Liver (tissue), 3 donors: ENCODE data around the gene NOG.

Source experiments
- CTCF ChIP-seq: fragments of 150-350 bp; IDR thresholded peaks from 2 replicates; pipeline ENCODE4 v1.5.1; 2017; ENCODE audit warnings: improper control_type of control experiment, low read depth, low read length; ENCODE audit not compliant: missing input control
- EGR1 ChIP-seq, 2 donors: IDR thresholded peaks; 2 replicates each; pipeline ENCODE4 v1.6.1; 2016 to 2018; ENCODE audit warnings: antibody characterized with exemption in 2 of 2, low read depth in 2 of 2
- GABPA ChIP-seq, 2 donors: IDR thresholded peaks in 1 of 2; conservative IDR thresholded peaks in 1 of 2; 2 replicates each; pipeline ENCODE4 v1.6.1; 2016; ENCODE audit warnings: antibody characterized with exemption in 2 of 2, mild to moderate bottlenecking in 1 of 2, moderate library complexity in 1 of 2
- MAX ChIP-seq: IDR thresholded peaks from 2 replicates; pipeline ENCODE4 v1.6.1; 2016; ENCODE audit warnings: antibody characterized with exemption
- RAD21 ChIP-seq, 2 donors: IDR thresholded peaks; 2 replicates each; pipeline ENCODE4 v1.6.1; 2016; ENCODE audit warnings: antibody characterized with exemption in 2 of 2, mild to moderate bottlenecking in 2 of 2
- YY1 ChIP-seq: IDR thresholded peaks from 2 replicates; pipeline ENCODE4 v1.6.1; 2016; ENCODE audit warnings: antibody characterized with exemption, mild to moderate bottlenecking
- ZBTB33 ChIP-seq: IDR thresholded peaks from 2 replicates; pipeline ENCODE4 v1.6.1; 2016; ENCODE audit warnings: antibody characterized with exemption
- TF ChIP-seq, protein P1 (sequence below): IDR thresholded peaks from 2 replicates; pipeline ENCODE4 v1.6.1; 2016; ENCODE audit warnings: antibody characterized with exemption, mild to moderate bottlenecking
- donor health status: healthy.
- donor health status: healthy.

- no peak for TF ChIP-seq CTCF
- no peak for TF ChIP-seq ZBTB33
- no peak for TF ChIP-seq RAD21 (IDR thresholded peaks at IDR 0.05)
- no peak for TF ChIP-seq YY1
- no peak for TF ChIP-seq MAX
- TF ChIP-seq, protein P1, sequence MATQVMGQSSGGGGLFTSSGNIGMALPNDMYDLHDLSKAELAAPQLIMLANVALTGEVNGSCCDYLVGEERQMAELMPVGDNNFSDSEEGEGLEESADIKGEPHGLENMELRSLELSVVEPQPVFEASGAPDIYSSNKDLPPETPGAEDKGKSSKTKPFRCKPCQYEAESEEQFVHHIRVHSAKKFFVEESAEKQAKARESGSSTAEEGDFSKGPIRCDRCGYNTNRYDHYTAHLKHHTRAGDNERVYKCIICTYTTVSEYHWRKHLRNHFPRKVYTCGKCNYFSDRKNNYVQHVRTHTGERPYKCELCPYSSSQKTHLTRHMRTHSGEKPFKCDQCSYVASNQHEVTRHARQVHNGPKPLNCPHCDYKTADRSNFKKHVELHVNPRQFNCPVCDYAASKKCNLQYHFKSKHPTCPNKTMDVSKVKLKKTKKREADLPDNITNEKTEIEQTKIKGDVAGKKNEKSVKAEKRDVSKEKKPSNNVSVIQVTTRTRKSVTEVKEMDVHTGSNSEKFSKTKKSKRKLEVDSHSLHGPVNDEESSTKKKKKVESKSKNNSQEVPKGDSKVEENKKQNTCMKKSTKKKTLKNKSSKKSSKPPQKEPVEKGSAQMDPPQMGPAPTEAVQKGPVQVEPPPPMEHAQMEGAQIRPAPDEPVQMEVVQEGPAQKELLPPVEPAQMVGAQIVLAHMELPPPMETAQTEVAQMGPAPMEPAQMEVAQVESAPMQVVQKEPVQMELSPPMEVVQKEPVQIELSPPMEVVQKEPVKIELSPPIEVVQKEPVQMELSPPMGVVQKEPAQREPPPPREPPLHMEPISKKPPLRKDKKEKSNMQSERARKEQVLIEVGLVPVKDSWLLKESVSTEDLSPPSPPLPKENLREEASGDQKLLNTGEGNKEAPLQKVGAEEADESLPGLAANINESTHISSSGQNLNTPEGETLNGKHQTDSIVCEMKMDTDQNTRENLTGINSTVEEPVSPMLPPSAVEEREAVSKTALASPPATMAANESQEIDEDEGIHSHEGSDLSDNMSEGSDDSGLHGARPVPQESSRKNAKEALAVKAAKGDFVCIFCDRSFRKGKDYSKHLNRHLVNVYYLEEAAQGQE, result no peak
- no peak for TF ChIP-seq EGR1 (IDR thresholded peaks at IDR 0.05; ENCODE audit: low read depth in 2 of 2)
- TF ChIP-seq GABPA (IDR thresholded peaks at IDR 0.05 in 1 of 2, conservative IDR thresholded peaks at IDR 0.05 in 1 of 2), result no peak
Measured at GRCh38 chr17:56630202-56630601, 36.7 kb downstream of the NOG start.
